Activated CD4-positive, alpha-beta T cell treated with anti-CD3 and anti-CD28 coated beads, Interleukin-2, amount 10 ng/mL, durations not matched to agents 24 days and 14 days (primary cell): ENCODE measurements around the gene DDX4. TPM values are rescaled to one million over a fixed set of nuclear protein-coding genes. Genes with fewer than 3 reads are reported as not detected.
"Not testable (repeated sequence)": the region's sequence is repeated elsewhere in the genome, so short reads cannot be mapped to it uniquely, and the experiment has no call there.

Experiments
- DNase-seq: peaks from one replicate; pipeline ENCODE4 v3.0.0; 2022
- H3K27ac Mint-ChIP-seq: one replicate; pipeline ENCODE4 v1.8.0; 2022; ENCODE audit warnings: mild to moderate bottlenecking, mixed read lengths
- H3K27me3 Mint-ChIP-seq: one replicate; pipeline ENCODE4 v1.8.0; 2022; ENCODE audit warnings: mixed read lengths
- H3K36me3 Mint-ChIP-seq: one replicate; pipeline ENCODE4 v1.8.0; 2022; ENCODE audit warnings: low read depth, mild to moderate bottlenecking, mixed read lengths
- H3K4me1 Mint-ChIP-seq: one replicate; pipeline ENCODE4 v1.8.0; 2021; ENCODE audit warnings: mixed read lengths
- H3K4me3 Mint-ChIP-seq: one replicate; pipeline ENCODE4 v1.8.0; 2022; ENCODE audit warnings: mild to moderate bottlenecking, moderate library complexity, mixed read lengths
- H3K9me3 Mint-ChIP-seq: one replicate; pipeline ENCODE4 v1.8.0; 2021; ENCODE audit warnings: mixed read lengths
- intact Hi-C: fragments of 100-400 bp; cut with micrococcal nuclease; formaldehyde crosslinking; loops from one replicate; pipeline ENCODE4 v1.15.1; 2023
- total RNA-seq: library from RNA; stranded (reverse); gene quantifications from 2 replicates; pipeline ENCODE4 v1.2.3, GENCODE V29; 2022

The DDX4 gene
- total RNA-seq, 1 donor from 2014 or later, result 0.40 TPM

DNA sequence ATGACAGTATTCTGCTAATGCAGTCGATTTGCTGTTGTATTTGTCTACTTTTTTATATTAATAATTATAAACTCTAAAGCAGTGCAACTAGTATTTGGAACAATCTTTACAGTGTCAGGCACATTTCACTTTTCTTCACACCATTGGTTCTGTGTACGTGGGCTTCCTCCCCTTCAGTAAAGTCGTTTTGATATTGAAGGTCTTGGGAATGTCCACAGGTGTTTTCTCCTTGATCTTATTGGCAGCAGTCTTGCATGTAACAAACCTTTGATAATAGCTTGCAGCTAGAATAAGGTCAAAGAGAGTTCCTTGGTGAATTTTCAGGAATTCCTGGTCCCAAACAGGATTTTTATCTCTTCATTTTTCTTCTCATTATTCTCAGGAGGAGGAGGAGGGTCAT is 12.2 kb downstream of the DDX4 start:
- DNase-seq, result no peak
- no peak overlapping the region for H3K4me3 Mint-ChIP-seq
- H3K36me3 Mint-ChIP-seq, result no peaks in the 10 kb centered on the region
- no peak overlapping the region for H3K27ac Mint-ChIP-seq
- peaks cover 6% of the 10 kb centered on the region for H3K4me1 Mint-ChIP-seq
- no peaks in the 10 kb centered on the region for H3K27me3 Mint-ChIP-seq
- peaks cover 4% of the 10 kb centered on the region for H3K9me3 Mint-ChIP-seq
- intact Hi-C loops, result no loop called here

DNA sequence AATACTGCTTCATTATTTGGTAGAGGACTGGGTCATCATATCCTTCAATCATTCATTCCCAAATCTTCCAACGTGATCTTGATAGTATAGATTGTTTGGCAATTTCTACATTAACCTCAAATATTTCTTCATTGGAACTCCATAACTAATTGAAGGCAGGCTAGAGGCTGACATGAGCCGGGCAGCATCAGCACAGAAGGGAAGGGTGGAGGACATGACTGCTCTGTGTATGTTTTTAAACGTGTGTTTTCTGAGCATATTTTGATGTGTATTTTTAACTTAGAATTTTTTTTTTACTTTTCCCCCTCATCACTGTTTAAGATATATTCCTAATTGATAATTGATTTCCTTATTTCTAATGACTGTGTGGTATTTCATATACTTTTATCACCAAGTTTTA is 12.6 kb downstream of the DDX4 start:
- no peak overlapping the region for H3K4me3 Mint-ChIP-seq
- intact Hi-C loops, result no loop called here
- DNase-seq, result no peak
- peaks cover 6% of the 10 kb centered on the region for H3K9me3 Mint-ChIP-seq
- no peaks in the 10 kb centered on the region for H3K36me3 Mint-ChIP-seq
- H3K27me3 Mint-ChIP-seq, result no peaks in the 10 kb centered on the region
- peaks cover 6% of the 10 kb centered on the region for H3K4me1 Mint-ChIP-seq
- H3K27ac Mint-ChIP-seq, result no peak overlapping the region

GRCh38 chr5:55758231-55758630 is 20.4 kb downstream of the DDX4 start:
- Mint-ChIP-seq H3K9me3 (peaks cover 13% of the 10 kb centered on the region), H3K4me3 (peak overlapping the region; percentile 64), H3K4me1 (peaks cover 25% of the 10 kb centered on the region), H3K27me3 (no peaks in the 10 kb centered on the region), H3K27ac (peak overlapping the region; percentile 85), H3K36me3 (peaks cover 11% of the 10 kb centered on the region)
- intact Hi-C loops, result loop anchor here (1.0 to 5.0 kb wide), 2 partner anchors 9 to 46 kb away; partner anchors contain the start of gene SLC38A9
- no peak for DNase-seq

GRCh38 chr5:55758714-55759113 is 20.9 kb downstream of the DDX4 start:
- Mint-ChIP-seq H3K27ac (peak overlapping the region; percentile 85), H3K27me3 (no peaks in the 10 kb centered on the region), H3K4me1 (peaks cover 29% of the 10 kb centered on the region), H3K4me3 (peak overlapping the region; percentile 64), H3K9me3 (peaks cover 13% of the 10 kb centered on the region), H3K36me3 (peaks cover 11% of the 10 kb centered on the region)
- DNase-seq, result no peak
- intact Hi-C loops, result loop anchor here (1.0 to 5.0 kb wide), 2 partner anchors 9 to 46 kb away; partner anchors contain the start of gene SLC38A9

DNA sequence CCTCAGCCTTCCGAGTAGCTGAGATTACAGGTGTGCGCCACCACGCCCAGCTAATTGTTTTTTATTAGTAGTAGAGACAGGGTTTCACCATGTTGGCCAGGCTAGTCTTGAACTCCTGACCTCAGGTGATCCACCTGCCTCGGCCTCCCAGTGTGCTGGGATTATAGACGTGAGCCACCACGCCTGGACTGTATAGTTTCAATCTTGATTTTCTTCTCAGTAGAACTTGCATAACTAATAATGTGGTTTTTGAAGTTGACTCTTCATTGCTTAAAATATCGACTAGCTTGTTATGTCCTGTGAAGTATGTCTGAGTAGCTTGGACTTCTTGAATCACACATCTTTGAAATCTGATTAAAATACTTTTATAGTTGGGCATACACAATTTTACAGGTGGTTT is 23.9 kb downstream of the DDX4 start:
- not testable (repeated sequence) for DNase-seq, H3K27ac Mint-ChIP-seq, H3K9me3 Mint-ChIP-seq, H3K4me3 Mint-ChIP-seq, H3K27me3 Mint-ChIP-seq
- intact Hi-C loops, result loop anchor here (5.0 kb wide), 1 partner anchor 141 kb away; no protein-coding TSS in a partner anchor
- peaks cover 41% of the 10 kb centered on the region for H3K4me1 Mint-ChIP-seq
- peaks cover 11% of the 10 kb centered on the region for H3K36me3 Mint-ChIP-seq

DNA sequence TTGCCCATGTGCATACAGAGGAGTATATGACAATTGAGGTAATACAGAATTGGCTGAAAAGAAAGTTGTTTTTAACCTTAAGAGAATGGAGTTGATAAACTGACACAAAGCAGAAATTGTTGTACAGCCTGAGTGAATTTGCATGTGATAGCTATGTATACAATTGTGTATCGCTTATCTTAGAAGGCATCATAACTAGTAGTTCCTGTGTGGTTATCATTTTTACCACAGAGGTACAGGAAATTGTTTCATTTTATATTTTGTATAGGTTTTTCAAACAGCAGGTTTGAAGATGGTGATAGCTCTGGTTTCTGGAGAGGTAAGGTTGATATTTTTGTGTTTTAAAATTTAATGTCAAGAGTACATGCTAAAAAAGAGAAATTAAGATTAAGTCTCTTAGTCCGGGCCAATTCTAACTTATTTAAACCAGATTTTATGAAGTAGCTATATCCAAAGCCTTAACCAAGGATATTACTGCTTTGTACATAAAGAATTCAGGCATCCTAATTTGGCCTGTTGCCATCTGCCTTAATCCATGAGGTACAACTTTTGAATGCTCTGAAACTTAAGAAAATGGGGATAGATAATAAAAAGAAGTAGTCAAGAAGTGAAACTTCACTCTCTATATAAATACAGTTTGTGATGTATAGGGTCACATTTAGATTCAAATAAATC is 26.0 kb downstream of the DDX4 start:
- Mint-ChIP-seq H3K27me3 (no peaks in the 10 kb centered on the region), H3K36me3 (peaks cover 11% of the 10 kb centered on the region), H3K4me1 (peaks cover 32% of the 10 kb centered on the region), H3K9me3 (peaks cover 4% of the 10 kb centered on the region), H3K4me3 (peak overlapping the region; percentile 45), H3K27ac (peak overlapping the region; percentile 31)
- DNase-seq, result peak; percentile 67
- intact Hi-C loops, result loop anchor here (5.0 kb wide), 1 partner anchor 138 kb away; no protein-coding TSS in a partner anchor

DNA sequence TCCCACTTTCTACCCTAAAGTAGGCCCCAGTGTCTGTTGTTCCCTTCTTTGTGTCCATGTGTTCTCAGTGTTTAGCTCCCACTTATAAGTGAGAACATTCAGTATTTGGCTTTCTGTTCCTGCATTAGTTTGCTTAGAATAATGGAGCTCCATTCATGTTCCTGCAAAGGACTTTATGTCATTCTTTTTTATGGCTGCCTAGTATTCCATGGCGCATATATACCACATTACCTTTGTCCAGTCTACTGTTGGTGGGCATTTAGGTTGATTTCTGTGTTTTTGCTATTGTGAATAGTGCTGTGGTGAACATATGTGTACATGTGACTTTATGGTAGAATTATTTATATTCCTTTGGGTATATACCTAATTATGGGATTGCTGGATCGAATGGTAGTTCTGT is 30.4 kb downstream of the DDX4 start:
- intact Hi-C loops, result no loop called here
- no peak overlapping the region for H3K27ac Mint-ChIP-seq
- H3K4me3 Mint-ChIP-seq, result no peak overlapping the region
- peaks cover 28% of the 10 kb centered on the region for H3K4me1 Mint-ChIP-seq
- no peaks in the 10 kb centered on the region for H3K9me3 Mint-ChIP-seq
- no peak for DNase-seq
- H3K27me3 Mint-ChIP-seq, result no peaks in the 10 kb centered on the region
- peaks cover 7% of the 10 kb centered on the region for H3K36me3 Mint-ChIP-seq

GRCh38 chr5:55771175-55771655 is 33.4 kb downstream of the DDX4 start:
- no peaks in the 10 kb centered on the region for H3K9me3 Mint-ChIP-seq
- H3K27ac Mint-ChIP-seq, result peak overlapping the region; percentile 74
- H3K4me3 Mint-ChIP-seq, result peak overlapping the region; percentile 18
- intact Hi-C loops, result loop anchor here (2.0 to 5.0 kb wide), 2 partner anchors 81 to 98 kb away; partner anchors contain the start of gene IL31RA
- H3K27me3 Mint-ChIP-seq, result peaks cover 4% of the 10 kb centered on the region
- peaks cover 10% of the 10 kb centered on the region for H3K4me1 Mint-ChIP-seq
- no peak for DNase-seq
- peaks cover 7% of the 10 kb centered on the region for H3K36me3 Mint-ChIP-seq

GRCh38 chr5:55773057-55773456 is 35.2 kb downstream of the DDX4 start:
- Mint-ChIP-seq H3K27ac (no peak overlapping the region), H3K36me3 (peaks cover 7% of the 10 kb centered on the region), H3K9me3 (no peaks in the 10 kb centered on the region), H3K4me3 (no peak overlapping the region), H3K27me3 (peaks cover 4% of the 10 kb centered on the region), H3K4me1 (peaks cover 10% of the 10 kb centered on the region)
- no peak for DNase-seq
- intact Hi-C loops, result loop anchor here (5.0 kb wide), 1 partner anchor 79 kb away; the partner anchor contains the start of gene IL31RA

GRCh38 chr5:55777332-55777731 is 39.5 kb downstream of the DDX4 start:
- Mint-ChIP-seq H3K27ac (no peak overlapping the region), H3K27me3 (peaks cover 11% of the 10 kb centered on the region), H3K4me3 (no peak overlapping the region), H3K4me1 (peaks cover 6% of the 10 kb centered on the region), H3K36me3 (peaks cover 3% of the 10 kb centered on the region), H3K9me3 (no peaks in the 10 kb centered on the region)
- no peak for DNase-seq
- intact Hi-C loops, result no loop called here

- H3K27me3 Mint-ChIP-seq, result no peaks in the 10 kb centered on the region
Observed at GRCh38 chr5:55800924-55801323, 63.1 kb downstream of the DDX4 start.

GRCh38 chr5:55808814-55809213 is 71.0 kb downstream of the DDX4 start:
- H3K27ac Mint-ChIP-seq, H3K36me3 Mint-ChIP-seq, H3K4me1 Mint-ChIP-seq, H3K4me3 Mint-ChIP-seq, intact Hi-C loops: not testable (repeated sequence)
- Mint-ChIP-seq H3K9me3 (peaks cover 14% of the 10 kb centered on the region), H3K27me3 (peaks cover 19% of the 10 kb centered on the region)
- peak; percentile 56 for DNase-seq

More at GRCh38 chr5:55800924-55801323, 63.1 kb downstream of the DDX4 start:
- no peaks in the 10 kb centered on the region for H3K4me1 Mint-ChIP-seq
- DNase-seq, result no peak
- H3K36me3 Mint-ChIP-seq, result no peaks in the 10 kb centered on the region
- intact Hi-C loops, result no loop called here
- no peak overlapping the region for H3K27ac Mint-ChIP-seq
- H3K4me3 Mint-ChIP-seq, result no peak overlapping the region
- peaks cover 2% of the 10 kb centered on the region for H3K9me3 Mint-ChIP-seq

DNA sequence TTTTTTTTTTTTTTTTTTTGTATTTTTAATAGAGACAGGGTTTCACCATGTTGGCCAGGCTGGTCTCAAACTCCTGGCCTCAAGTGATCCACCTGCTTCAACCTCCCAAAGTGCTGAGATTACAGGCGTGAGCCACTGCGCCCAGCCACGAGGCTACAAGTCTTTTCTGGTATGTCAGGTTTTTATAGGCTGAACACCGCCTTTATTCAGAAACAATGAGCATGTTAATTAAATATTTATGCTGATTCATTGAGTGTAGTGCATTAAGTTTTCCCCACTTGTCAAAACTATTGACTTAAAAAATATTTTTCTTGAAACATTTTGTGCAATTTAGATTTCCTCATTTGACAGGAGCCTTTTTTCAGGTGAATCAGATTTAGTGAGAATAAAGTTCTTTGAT is 78.1 kb downstream of the DDX4 start:
- intact Hi-C loops, H3K36me3 Mint-ChIP-seq, DNase-seq, H3K4me3 Mint-ChIP-seq, H3K27ac Mint-ChIP-seq, H3K9me3 Mint-ChIP-seq, H3K4me1 Mint-ChIP-seq: not testable (repeated sequence)
- peaks cover 35% of the 10 kb centered on the region for H3K27me3 Mint-ChIP-seq

- no peak overlapping the region for H3K4me3 Mint-ChIP-seq
- peaks cover 3% of the 10 kb centered on the region for H3K4me1 Mint-ChIP-seq
- H3K27ac Mint-ChIP-seq, result no peak overlapping the region
- H3K27me3 Mint-ChIP-seq, result peaks cover 39% of the 10 kb centered on the region
- DNase-seq, result no peak
- peaks cover under 1% of the 10 kb centered on the region for H3K36me3 Mint-ChIP-seq
- H3K9me3 Mint-ChIP-seq, result no peaks in the 10 kb centered on the region
- intact Hi-C loops, result no loop called here
Observed at GRCh38 chr5:55816342-55816741, 78.5 kb downstream of the DDX4 start.
